PC-9 (cell line): ENCODE measurements around the gene ZNF592.

Experiments
- CTCF ChIP-seq: fragments of 200-600 bp; sonication (generic); conservative IDR thresholded peaks from 2 replicates; pipeline ENCODE4 v1.6.1; 2017; ENCODE audit warnings: mixed run types, antibody characterized with exemption, mild to moderate bottlenecking, moderate library complexity
- EZH2 ChIP-seq: fragments of 200-600 bp; sonication (generic); IDR thresholded peaks from 2 replicates; pipeline ENCODE4 v1.8.0; 2017; ENCODE audit warnings: antibody characterized with exemption, low read depth

GRCh38 chr15:84833447-84834228 is 85.2 kb downstream of the ZNF592 start:
- no peak for TF ChIP-seq CTCF
- TF ChIP-seq EZH2: no peak
